GM20000 (cell line): Measurements from ENCODE around the gene GPX7.
A peak's percentile ranks its signal among the peaks of the same experiment; 100 is the strongest.

Experiments
- DNase-seq: peaks from one replicate; pipeline ENCODE4 v3.0.0; 2012; ENCODE audit warnings: low spot score
- CTCF ChIP-seq: IDR thresholded peaks from 2 replicates; pipeline ENCODE4 v1.5.1; 2012; ENCODE audit warnings: mild to moderate bottlenecking, control low read depth; ENCODE audit errors: extremely low read depth, missing control alignments

GPX7 gene

GRCh38 chr1:52636721-52637695 lies 34.8 kb downstream of the GPX7 start:
- peak; percentile 72 for DNase-seq
- no peak for TF ChIP-seq CTCF

GRCh38 chr1:52637946-52638345 lies 35.8 kb downstream of the GPX7 start:
- no peak for DNase-seq
- TF ChIP-seq CTCF: no peak

GRCh38 chr1:52640697-52641096 lies 38.5 kb downstream of the GPX7 start:
- no peak for TF ChIP-seq CTCF
- DNase-seq: no peak

GRCh38 chr1:52641307-52641706 lies 39.1 kb downstream of the GPX7 start:
- TF ChIP-seq CTCF: no peak
- DNase-seq: peak; percentile 51

- no peak for DNase-seq
- no peak for TF ChIP-seq CTCF
These were observed 43.1 kb downstream of the GPX7 start for GRCh38 chr1:52645261-52645660.

GRCh38 chr1:52651904-52652303 lies 49.7 kb downstream of the GPX7 start:
- no peak for DNase-seq
- TF ChIP-seq CTCF: no peak

GRCh38 chr1:52653207-52653849 lies 51.2 kb downstream of the GPX7 start:
- TF ChIP-seq CTCF: no peak

More at GRCh38 chr1:52653207-52653849, 51.2 kb downstream of the GPX7 start:
- no peak for DNase-seq
